SH-SY5Y (cell line): ENCODE measurements around the gene CHD6.

Experiments
- GATA2 ChIP-seq: IDR thresholded peaks from 2 replicates; pipeline ENCODE4 v1.6.1; 2011; ENCODE audit warnings: mild to moderate bottlenecking, low read depth, low read length
- GATA3 ChIP-seq: IDR thresholded peaks from 2 replicates; pipeline ENCODE4 v1.6.1; 2011; ENCODE audit warnings: low read depth, mild to moderate bottlenecking, low read length, moderate library complexity

DNA sequence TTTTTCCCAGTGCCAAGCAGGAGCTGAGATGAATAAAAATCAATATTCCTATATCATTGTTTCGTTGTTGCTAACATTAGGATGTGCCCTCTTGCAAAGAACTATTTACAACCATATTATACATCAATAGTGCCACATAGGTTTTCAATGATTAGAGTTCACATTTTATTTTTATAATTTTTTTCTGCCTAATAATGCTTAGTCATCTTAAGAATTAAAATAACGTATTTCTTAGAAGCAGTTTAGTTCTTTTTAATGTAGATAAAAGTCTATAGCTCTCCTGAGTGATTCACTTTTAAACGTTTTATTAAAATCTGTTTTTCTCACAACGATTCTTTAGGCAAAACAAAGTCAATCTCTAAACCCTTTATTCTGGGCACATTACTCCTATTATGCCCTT lies 71.6 kb downstream of the CHD6 start:
- TF ChIP-seq GATA2 (no peak), GATA3 (no peak)
